ENCODE data around the gene LENG8.

Gene LENG8

DNA sequence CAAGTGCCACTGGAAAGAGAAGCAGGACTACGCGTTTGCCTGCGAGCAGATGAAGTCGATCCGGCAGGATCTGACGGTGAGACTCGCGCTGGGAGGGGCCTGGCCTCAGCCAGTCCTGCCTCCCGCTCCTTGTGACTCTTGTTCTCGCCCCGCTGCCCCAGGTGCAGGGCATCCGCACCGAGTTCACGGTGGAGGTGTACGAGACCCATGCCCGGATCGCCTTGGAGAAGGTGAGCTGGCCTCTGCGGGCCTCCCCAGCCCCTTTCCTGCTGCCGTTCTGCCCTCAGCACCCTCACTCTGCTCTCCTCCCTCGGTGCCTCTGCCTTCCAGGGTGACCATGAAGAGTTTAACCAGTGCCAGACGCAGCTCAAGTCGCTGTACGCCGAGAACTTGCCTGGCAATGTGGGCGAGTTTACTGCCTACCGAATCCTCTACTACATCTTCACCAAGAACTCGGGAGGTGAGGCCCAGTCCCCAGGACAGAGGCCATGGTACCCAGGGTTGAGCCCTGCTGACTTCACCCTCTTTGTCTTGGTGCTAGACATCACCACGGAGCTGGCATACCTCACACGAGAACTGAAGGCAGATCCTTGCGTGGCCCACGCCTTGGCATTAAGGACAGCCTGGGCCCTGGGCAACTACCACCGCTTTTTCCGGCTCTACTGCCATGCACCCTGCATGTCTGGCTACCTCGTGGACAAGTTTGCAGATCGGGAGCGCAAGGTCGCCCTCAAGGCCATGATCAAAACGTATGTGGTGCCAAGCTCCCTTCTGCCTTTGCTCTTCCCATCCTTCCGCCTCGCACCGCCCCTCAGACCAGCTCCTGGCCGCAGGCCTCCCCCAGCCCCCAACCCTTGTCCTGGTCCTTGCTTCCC lies 9.0 kb downstream of the LENG8 start:
- TF ChIP-seq GATA3 (IDR thresholded peaks at IDR 0.05; ENCODE audit: low read depth, low read length) (no peak), GATA2 (IDR thresholded peaks at IDR 0.05; ENCODE audit: low read depth, low read length) (no peak)

DNA sequence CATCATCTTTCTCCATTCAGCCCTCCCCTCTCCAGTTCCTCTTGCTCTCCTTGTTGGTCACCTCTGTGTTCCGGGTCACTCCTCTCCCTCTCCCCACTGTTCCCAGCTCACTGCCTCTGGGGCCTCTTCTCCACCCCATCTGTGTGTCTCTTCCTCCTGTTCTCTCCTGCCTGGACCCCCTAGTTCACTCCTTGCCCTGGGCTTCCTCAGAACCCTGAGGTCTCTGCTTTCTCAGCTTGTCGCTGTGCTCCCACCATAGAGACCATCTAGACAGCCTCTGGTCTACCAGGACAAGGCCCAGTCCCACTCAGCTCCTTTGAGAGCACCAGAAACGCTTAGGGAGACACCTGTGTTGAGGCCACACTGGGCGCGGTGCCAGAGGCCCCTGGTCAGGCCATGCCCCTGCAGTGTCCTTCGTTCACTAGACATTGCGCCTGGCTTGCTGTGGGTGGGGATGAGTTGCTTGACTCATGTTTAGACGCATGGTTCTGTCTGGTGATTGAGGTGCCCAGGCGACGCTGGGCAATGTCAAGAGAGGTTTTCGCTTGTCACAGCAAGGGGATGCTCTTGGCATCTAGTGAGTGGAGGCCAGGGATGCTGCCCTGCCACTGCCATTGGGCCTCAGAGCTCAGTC lies 9.8 kb downstream of the LENG8 start:
- no peak for TF ChIP-seq GATA3 (IDR thresholded peaks at IDR 0.05; ENCODE audit: low read depth, low read length)
- TF ChIP-seq GATA2 (IDR thresholded peaks at IDR 0.05; ENCODE audit: low read depth, low read length) = no peak

DNA sequence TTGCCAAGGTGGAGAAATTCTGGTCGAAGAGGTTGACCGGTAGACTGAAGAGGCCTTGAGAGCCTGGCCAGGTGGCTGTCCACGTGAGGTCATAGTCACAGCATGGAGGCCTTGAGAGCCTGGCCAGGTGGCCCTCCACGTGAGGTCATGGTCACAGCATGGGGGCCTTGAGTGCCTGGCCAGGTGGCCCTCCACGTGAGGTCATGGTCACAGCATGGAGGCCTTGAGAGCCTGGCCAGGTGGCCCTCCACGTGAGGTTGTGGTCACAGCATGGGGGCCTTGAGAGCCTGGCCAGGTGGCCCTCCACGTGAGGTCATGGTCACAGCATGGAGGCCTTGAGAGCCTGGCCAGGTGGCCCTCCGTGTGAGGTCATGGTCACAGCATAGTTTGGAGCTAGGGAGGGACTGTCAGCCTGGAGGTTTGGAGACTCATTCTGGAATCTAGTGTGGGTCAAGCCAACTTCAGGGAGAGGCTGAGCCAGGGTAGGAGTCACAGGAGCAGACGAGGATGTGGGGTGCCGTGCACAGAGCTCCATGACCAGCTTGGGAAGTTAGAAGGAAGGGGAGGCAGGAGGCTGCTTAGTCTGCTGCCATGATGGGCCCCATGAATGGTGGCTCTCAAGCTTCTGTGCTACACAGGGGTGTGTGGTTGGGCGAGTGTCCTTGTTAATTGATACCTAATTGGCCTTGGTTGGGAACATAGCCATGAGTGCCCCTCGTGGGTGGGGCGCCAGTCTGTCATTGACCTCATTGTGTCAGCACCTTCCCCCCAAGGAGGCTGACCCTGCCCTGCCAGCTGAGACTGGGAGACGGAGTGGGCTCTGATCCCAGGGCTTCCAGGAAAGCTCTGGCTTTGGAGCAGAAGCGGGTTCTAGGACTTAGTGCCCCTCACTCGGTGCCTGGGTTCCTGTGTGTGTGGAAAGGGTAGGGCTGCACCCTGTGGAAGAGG lies 10.6 kb downstream of the LENG8 start:
- TF ChIP-seq GATA2 (IDR thresholded peaks at IDR 0.05; ENCODE audit: low read depth, low read length) (no peak), GATA3 (IDR thresholded peaks at IDR 0.05; ENCODE audit: low read depth, low read length) (no peak)

DNA sequence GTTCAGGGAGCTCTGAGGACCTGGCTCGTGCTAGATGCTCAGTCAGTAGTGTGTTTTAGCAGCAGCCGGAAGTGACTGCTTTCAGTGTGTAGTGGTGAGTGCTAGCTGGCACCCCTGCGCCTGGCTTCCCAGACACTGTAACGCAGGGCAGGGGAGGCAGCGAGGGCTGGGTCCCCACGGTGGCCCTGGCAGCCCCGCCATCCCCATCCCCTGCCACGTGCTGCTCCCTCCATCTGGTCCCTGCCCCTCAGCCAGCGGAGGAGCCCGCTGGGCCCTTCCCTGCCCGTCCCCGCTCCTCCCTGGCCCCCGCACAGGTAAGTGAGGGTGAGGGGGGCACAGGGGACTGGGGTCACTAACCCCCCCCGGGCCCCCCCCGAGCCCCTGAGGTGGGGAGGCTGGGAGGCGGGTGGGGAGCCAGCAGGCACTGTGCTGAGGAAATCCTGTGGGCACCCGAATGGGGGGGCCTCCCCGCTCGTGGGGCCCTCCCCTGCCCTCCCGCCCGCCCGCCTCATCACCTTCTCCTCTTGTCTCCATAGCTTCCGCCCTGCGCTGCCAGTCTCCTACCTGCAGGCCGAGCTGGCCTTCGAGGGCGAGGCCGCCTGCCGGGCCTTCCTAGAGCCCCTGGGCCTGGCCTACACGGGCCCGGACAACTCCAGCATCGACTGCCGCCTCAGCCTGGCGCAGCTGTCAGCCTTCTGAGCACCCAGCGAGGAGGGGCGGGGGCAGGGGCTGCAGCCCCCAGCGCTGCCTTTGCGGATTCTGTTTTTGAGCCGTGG lies 11.4 kb downstream of the LENG8 start:
- no peak for TF ChIP-seq GATA3 (IDR thresholded peaks at IDR 0.05; ENCODE audit: low read depth, low read length)
- no peak for TF ChIP-seq GATA2 (IDR thresholded peaks at IDR 0.05; ENCODE audit: low read depth, low read length)

DNA sequence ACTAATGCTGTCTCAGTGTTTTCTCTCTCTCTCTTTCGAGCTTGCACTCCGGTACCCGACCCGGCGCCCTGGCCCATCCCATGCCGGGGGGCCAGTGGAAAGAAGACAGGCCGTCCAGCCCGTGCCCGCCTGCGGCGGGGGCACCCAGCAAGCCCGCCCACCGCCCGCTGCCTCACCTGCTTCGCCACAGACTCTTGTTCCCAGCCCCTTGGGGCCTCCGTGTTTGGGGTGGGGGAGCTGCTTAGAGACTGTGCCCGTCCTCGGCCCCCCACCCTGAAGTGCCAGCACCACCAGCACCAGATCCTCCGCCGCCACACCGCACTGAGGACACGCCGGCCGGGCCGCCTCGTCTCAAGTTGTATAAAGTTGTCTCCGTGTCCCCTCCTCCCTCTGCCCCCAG lies 12.2 kb downstream of the LENG8 start:
- TF ChIP-seq GATA3 (IDR thresholded peaks at IDR 0.05; ENCODE audit: low read depth, low read length) (no peak), GATA2 (IDR thresholded peaks at IDR 0.05; ENCODE audit: low read depth, low read length) (no peak)

DNA sequence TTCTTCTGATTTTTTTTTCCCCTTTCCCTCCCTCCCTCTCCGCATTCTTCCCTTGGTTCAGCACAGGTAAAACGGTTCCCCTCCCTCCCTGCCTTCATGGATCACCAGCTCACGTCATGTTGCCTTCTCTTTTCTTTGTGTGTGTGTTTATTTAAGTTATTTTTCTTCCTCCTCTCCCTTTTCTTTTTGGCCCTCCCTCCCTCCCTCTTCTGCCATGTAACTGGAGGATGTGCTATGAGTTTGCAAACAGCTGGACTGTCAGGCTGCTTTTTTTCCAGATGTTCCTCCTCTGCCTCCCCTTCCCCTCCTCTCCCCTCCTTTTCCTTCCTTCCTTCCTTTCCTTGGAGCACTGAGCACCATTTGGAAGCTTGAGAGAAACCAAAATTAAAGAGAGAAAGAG lies 12.6 kb downstream of the LENG8 start:
- TF ChIP-seq GATA3 (IDR thresholded peaks at IDR 0.05; ENCODE audit: low read depth, low read length) (no peak), GATA2 (IDR thresholded peaks at IDR 0.05; ENCODE audit: low read depth, low read length) (no peak)

DNA sequence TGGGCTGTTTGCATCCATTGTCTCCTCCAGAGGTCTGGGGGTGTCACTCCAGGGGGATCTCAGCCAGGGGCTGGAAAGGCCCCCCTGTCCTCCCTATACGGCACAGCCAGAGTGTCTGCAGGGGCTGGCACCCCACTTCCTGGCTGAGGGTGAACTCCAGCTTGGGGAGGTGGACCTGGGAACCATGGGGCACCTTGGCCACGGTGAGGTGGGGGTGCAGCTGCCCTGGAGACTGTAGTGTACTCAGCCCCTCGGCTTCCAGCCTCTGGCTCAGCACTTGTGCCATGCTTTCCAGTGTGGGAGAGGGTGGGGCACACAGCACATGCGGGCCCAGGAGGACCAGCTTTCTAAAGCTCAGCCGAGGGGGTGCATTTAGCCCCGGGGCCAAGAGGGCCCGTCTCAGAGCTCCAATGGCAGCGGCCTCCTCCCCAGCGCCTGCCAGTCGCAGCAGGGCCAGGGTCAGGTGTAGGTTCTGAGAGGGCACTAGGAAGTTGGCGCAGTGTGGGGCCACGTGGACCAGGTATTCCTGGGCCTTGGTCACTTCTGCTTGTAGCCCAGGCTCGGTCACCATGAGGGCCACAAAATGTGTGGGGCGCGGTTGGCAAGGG lies 13.2 kb downstream of the LENG8 start:
- TF ChIP-seq GATA3 (IDR thresholded peaks at IDR 0.05; ENCODE audit: low read depth, low read length) (no peak), GATA2 (IDR thresholded peaks at IDR 0.05; ENCODE audit: low read depth, low read length) (no peak)

DNA sequence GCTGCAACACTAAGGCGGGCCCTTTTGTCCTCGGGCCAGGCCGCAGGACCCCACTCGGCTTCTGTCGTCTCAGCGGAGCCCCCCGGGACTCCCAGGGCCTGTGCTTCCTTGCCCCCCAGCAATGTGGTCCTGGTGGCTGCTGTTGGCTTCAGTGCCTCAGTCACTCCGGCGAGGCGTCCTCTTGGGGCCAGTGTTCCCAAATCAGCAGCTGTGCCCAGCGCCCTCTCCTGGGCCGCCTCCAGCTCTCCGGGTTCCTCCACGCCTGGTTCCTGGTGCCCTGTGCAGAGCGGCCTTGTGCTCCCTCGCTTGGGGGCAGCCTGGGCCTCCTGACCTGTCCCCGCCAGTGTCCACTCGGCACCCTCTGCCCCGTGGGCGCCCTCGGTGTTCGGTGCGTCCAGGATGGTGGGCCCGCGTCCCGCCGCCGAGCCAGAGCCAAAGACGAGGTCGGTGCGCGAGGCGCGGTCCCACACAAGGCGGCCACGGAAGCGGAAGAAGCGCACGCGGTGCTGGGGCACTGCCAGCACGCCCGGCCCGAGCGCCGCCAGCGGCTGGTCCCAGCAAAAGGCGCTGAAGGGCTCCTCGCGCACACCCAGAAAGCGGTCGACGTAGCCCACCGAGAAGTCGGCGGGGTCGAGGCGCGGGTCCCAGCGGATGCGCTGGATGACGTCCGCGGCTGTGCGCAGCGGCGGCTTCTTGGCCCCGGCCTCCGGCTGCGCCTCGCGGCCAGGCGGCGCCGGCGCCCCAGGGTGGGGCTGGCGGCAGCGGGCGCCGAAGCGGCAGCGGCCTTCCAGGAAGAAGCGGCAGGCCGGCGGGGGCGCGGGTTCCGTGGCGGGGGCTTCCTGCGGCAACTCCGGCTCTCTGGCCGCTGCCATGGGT lies 13.9 kb downstream of the LENG8 start:
- no peak for TF ChIP-seq GATA2 (IDR thresholded peaks at IDR 0.05; ENCODE audit: low read depth, low read length)
- TF ChIP-seq GATA3 (IDR thresholded peaks at IDR 0.05; ENCODE audit: low read depth, low read length) = no peak

DNA sequence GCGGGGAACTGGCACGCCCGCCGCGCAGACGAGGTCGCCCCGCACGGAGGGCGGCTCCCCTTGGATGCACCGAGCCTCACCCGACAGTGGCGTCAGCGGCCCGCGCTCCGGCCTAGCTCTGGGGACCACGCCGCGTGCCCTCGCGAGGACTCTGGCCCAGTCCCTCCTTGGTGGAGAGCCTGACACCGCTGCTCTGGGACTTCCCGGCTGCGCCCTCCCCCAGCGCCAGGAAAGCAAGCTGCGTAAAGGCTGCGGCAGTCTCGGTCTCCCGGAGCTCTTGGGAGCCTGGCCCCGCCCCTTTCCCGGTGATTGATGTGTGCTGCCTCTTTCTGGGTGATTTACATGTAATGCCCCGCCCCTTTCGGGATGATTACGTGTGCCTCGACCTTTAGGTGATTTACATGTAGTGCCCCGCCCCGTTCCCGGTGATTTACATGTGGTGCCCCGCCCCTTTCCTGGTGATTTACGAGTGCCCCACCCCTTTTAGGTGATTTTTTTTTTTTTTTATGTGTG lies 14.6 kb downstream of the LENG8 start, which contains the start of gene LENG9:
Gene LENG9 (minus strand): TSS at position 248 of the 513 bp plus-strand sequence. CDS start 252 bp downstream, outside the sequence.
- no peak for TF ChIP-seq GATA3 (IDR thresholded peaks at IDR 0.05; ENCODE audit: low read depth, low read length)
- TF ChIP-seq GATA2 (IDR thresholded peaks at IDR 0.05; ENCODE audit: low read depth, low read length) = no peak

DNA sequence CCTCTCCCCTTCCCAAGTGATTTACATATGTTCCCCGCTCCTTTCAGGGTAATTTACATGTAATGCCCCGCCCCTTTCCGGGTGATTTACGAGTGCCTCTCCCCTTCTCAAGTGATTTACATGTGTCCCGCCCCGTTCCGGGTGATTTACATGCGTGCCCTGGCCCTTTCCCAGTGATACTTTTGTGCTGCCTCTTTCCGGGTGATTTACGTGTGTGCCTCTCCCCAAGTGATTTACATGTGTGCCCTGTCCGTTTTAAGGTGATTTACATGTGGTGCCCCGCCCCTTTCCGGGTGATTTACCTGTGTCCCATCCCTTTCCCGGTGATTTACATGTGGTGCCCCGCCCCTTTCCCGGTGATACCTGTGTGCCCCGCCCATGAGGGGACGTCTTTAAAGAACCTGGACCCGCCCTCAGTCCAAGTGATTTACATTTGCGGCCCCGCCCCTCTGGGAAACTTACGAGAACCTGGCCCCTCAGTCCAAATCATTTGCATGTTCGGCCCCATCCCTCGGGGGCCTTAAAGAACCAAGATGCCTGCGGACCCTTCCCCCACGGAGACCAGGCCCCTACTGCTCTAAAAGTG lies 15.1 kb downstream of the LENG8 start:
- TF ChIP-seq GATA2 (IDR thresholded peaks at IDR 0.05; ENCODE audit: low read depth, low read length) = no peak
- TF ChIP-seq GATA3 (IDR thresholded peaks at IDR 0.05; ENCODE audit: low read depth, low read length) = no peak

DNA sequence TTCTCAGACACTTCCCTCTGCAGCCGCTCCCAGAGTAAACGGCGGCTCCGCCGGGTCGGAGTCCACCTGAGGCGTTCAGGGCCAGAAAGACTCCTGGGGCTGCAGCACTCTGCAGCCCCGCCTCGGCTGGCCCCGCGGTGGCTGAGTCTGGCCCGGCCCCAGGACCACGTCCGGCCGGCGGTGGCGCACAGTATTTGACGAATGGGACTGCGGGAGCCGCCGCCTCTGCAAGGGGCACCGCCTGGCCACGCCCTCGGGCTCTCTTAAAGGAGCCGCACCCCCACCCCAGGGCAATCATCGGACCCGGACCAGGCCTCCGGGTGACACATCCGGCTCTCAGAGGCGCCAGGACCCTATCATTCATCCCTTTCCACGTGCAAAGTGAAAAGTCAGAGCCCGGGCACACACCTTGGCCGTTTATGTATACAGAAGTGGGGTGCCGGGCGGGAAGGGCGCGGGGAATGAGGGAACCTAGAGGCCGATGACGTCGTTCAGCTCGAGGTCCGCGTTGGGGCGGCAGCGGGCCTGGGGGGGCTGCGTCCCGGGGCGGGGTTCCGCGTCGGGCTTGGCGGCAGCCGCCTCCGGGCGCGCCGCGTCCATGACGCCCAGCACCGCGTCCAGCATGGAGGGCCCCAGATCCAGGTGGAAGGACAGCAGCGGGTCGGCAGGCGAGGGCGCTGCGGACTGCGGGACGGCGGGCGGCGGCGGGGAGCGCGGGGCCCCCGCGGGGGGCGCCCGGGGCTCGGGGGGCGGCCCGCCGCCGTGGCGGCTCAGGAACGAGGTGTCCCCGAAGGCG lies 15.8 kb downstream of the LENG8 start:
- no peak for TF ChIP-seq GATA3 (IDR thresholded peaks at IDR 0.05; ENCODE audit: low read depth, low read length)
- TF ChIP-seq GATA2 (IDR thresholded peaks at IDR 0.05; ENCODE audit: low read depth, low read length) = no peak

Measured in SH-SY5Y (cell line).